CD4-positive, alpha-beta T cell (primary cell): ENCODE results near the gene ARL8A. TPM values are rescaled to one million over a fixed set of nuclear protein-coding genes. Genes with fewer than 3 reads are reported as not detected.

Source experiments
- ATAC-seq: fragments of 200-7000 bp; cut with Tn5 transposase; one replicate; pipeline ENCODE4 v1.10.0; 2022; ENCODE audit warnings: mild to moderate bottlenecking; ENCODE audit not compliant: poor library complexity
- CTCF ChIA-PET: fragments of 350-600 bp; sonication (Branson Sonifier 250); formaldehyde crosslinking; loops from one replicate; lab custom pipeline; 2021; ENCODE audit warnings: antibody characterized with exemption, inconsistent platforms; lab: Charles Lee
- POLR2A ChIA-PET: fragments of 350-600 bp; sonication (Branson Sonifier 250); formaldehyde crosslinking; loops from one replicate; lab custom pipeline; 2021; ENCODE audit warnings: antibody characterized with exemption, inconsistent platforms; lab: Charles Lee
- DNase-seq, 14 experiments: peaks; one replicate each; pipeline ENCODE4 v3.0.0-alpha.2; 2013 to 2020; ENCODE audit warnings: mixed read lengths in 2 of 14
- H3K27ac ChIP-seq, 2 donors: one replicate each; pipeline versions ENCODE4 v1.5.1 to v1.7.0; 2013; ENCODE audit warnings: low read length in 2 of 2, low read depth in 1 of 2, mild to moderate bottlenecking in 1 of 2
- H3K27me3 ChIP-seq, 2 experiments: 1 replicate in 1 of 2; 2 replicates in 1 of 2; pipeline versions ENCODE4 v1.6.1 to v1.7.0; 2013; ENCODE audit warnings: low read length in 2 of 2, control low read depth in 1 of 2, mild to moderate bottlenecking in 1 of 2, moderate library complexity in 1 of 2; ENCODE audit not compliant: insufficient read depth in 2 of 2, control insufficient read depth in 1 of 2
- H3K36me3 ChIP-seq: one replicate; pipeline ENCODE4 v1.6.1; 2013; ENCODE audit warnings: low read length, control low read depth; ENCODE audit not compliant: insufficient read depth
- H3K4me1 ChIP-seq: one replicate; pipeline ENCODE4 v1.6.1; 2013; ENCODE audit warnings: low read length, control low read depth; ENCODE audit not compliant: insufficient read depth
- H3K4me3 ChIP-seq: one replicate; pipeline ENCODE4 v1.5.1; 2013; ENCODE audit warnings: mild to moderate bottlenecking, low read length, moderate library complexity
- H3K9me3 ChIP-seq, 2 experiments: 1 replicate in 1 of 2; 2 replicates in 1 of 2; pipeline versions ENCODE4 v1.6.1 to v1.7.0; 2013; ENCODE audit warnings: low read length in 2 of 2, mild to moderate bottlenecking in 2 of 2, control low read depth in 1 of 2, moderate library complexity in 1 of 2; ENCODE audit not compliant: control insufficient read depth in 1 of 2, insufficient read depth in 1 of 2
- H3K27ac Mint-ChIP-seq: one replicate; pipeline ENCODE4 v1.8.0; 2020; ENCODE audit warnings: mixed read lengths
- H3K27me3 Mint-ChIP-seq: one replicate; pipeline ENCODE4 v1.8.0; 2021; ENCODE audit warnings: mixed read lengths
- H3K36me3 Mint-ChIP-seq: one replicate; pipeline ENCODE4 v1.8.0; 2021; ENCODE audit warnings: low read depth, mixed read lengths
- H3K4me1 Mint-ChIP-seq: one replicate; pipeline ENCODE4 v1.8.0; 2021; ENCODE audit warnings: low read depth, mixed read lengths
- H3K4me3 Mint-ChIP-seq: one replicate; pipeline ENCODE4 v1.8.0; 2020; ENCODE audit warnings: mild to moderate bottlenecking, mixed read lengths
- H3K9me3 Mint-ChIP-seq: one replicate; pipeline ENCODE4 v1.8.0; 2020; ENCODE audit warnings: mixed read lengths
- CTCF ChIP-seq: fragments of 200-600 bp; IDR thresholded peaks from one replicate; pipeline ENCODE4 v1.8.0; 2022; ENCODE audit warnings: antibody characterized with exemption, mild to moderate bottlenecking
- intact Hi-C, 2 experiments: fragments of 100-400 bp; cut with DNase I in 1 of 2; cut with micrococcal nuclease in 1 of 2; formaldehyde crosslinking; loops; one replicate each; pipeline versions ENCODE4 v1.15.1 to v1.9.0; 2023 to 2025; cut with DNase I, micrococcal nuclease
- total RNA-seq, 174 experiments: library from RNA in 2 of 174; stranded (reverse) in 2 of 174; gene quantifications; one replicate each; pipeline ENCODE4 v1.2.3 and lab custom pipeline; 2021 to 2026

The ARL8A gene
- total RNA-seq, 2 experiments from 2014 or later: 73.5 to 73.8 TPM

GRCh38 chr1:202117898-202118371 is 26.6 kb downstream of the ARL8A start:
- H3K4me1 ChIP-seq: no peaks in the 10 kb centered on the region
- TF ChIP-seq CTCF: no peak
- no peaks in the 10 kb centered on the region for H3K9me3 ChIP-seq
- no peaks in the 10 kb centered on the region for H3K27me3 ChIP-seq
- H3K36me3 ChIP-seq: no peaks in the 10 kb centered on the region
- H3K27ac Mint-ChIP-seq: no peak overlapping the region
- no peak overlapping the region for H3K27ac ChIP-seq
- no peak overlapping the region for H3K4me3 ChIP-seq
- no peaks in the 10 kb centered on the region for H3K36me3 Mint-ChIP-seq
- ATAC-seq: no peak
- POLR2A ChIA-PET: no interaction called here
- H3K4me1 Mint-ChIP-seq: no peaks in the 10 kb centered on the region
- DNase-seq: no peak
- intact Hi-C loops: no loop called here
- H3K9me3 Mint-ChIP-seq: no peaks in the 10 kb centered on the region
- H3K27me3 Mint-ChIP-seq: peaks cover 10% of the 10 kb centered on the region
- no peak overlapping the region for H3K4me3 Mint-ChIP-seq
- CTCF ChIA-PET: no interaction called here

GRCh38 chr1:202116287-202116686 is 28.2 kb downstream of the ARL8A start:
- H3K9me3 ChIP-seq: no peaks in the 10 kb centered on the region
- no peak for TF ChIP-seq CTCF
- no peaks in the 10 kb centered on the region for H3K9me3 Mint-ChIP-seq
- no peak overlapping the region for H3K27ac ChIP-seq
- ChIA-PET POLR2A (interaction anchor here (0.7 kb wide), 1 partner anchor 189 kb away, joined by 3 read pairs; no protein-coding TSS in a partner anchor), CTCF (no interaction called here)
- ATAC-seq (no peak), DNase-seq (no peak)
- no peaks in the 10 kb centered on the region for H3K36me3 ChIP-seq
- H3K4me1 ChIP-seq: no peaks in the 10 kb centered on the region
- no peaks in the 10 kb centered on the region for H3K27me3 ChIP-seq
- H3K4me3 ChIP-seq: no peak overlapping the region
- no peak overlapping the region for H3K4me3 Mint-ChIP-seq
- H3K27me3 Mint-ChIP-seq: peaks cover 2% of the 10 kb centered on the region
- no peaks in the 10 kb centered on the region for H3K36me3 Mint-ChIP-seq
- H3K4me1 Mint-ChIP-seq: no peaks in the 10 kb centered on the region
- intact Hi-C loops: no loop called here
- H3K27ac Mint-ChIP-seq: no peak overlapping the region

- H3K4me3 Mint-ChIP-seq: no peak overlapping the region
- H3K4me1 ChIP-seq: no peaks in the 10 kb centered on the region
- intact Hi-C loops: no loop called here
- H3K27ac ChIP-seq: no peak overlapping the region
- H3K9me3 ChIP-seq: no peaks in the 10 kb centered on the region
- H3K4me3 ChIP-seq: no peak overlapping the region
- H3K27me3 ChIP-seq: no peaks in the 10 kb centered on the region
- ChIA-PET POLR2A (no interaction called here), CTCF (no interaction called here)
- H3K36me3 Mint-ChIP-seq: no peaks in the 10 kb centered on the region
- ATAC-seq (no peak), DNase-seq (no peak)
- no peak for TF ChIP-seq CTCF
- no peaks in the 10 kb centered on the region for H3K27me3 Mint-ChIP-seq
- no peaks in the 10 kb centered on the region for H3K4me1 Mint-ChIP-seq
- H3K27ac Mint-ChIP-seq: no peak overlapping the region
- H3K36me3 ChIP-seq: no peaks in the 10 kb centered on the region
- H3K9me3 Mint-ChIP-seq: no peaks in the 10 kb centered on the region
Measured at GRCh38 chr1:202113690-202114300, 30.7 kb downstream of the ARL8A start.
